DMS79 (cell line): Measurements from ENCODE around the gene MYH6.

Experiments used
- DNase-seq: peaks from one replicate; lab custom pipeline; 2025; lab: John Stamatoyannopoulos, UW

Gene MYH6

GRCh38 chr14:23376482-23377197 lies 31.4 kb downstream of the MYH6 start, which contains the start of gene CMTM5:
Gene CMTM5, plus strand, starts transcription at chr14:23377046. Its CDS starts 206 bp downstream, at chr14:23377252.
- DNase-seq: no peak

GRCh38 chr14:23375527-23376251 lies 32.4 kb downstream of the MYH6 start:
- no peak for DNase-seq

- DNase-seq: no peak
Observed at GRCh38 chr14:23373041-23373440, 35.0 kb downstream of the MYH6 start.

- DNase-seq: no peak
Observed at GRCh38 chr14:23372509-23372908, 35.6 kb downstream of the MYH6 start, which contains the start of gene IL25. Gene IL25, plus strand, starts transcription at chr14:23372809.

- no peak for DNase-seq
Observed at GRCh38 chr14:23371865-23372264, 36.2 kb downstream of the MYH6 start.

- DNase-seq: no peak
Observed at GRCh38 chr14:23370221-23370620, 37.9 kb downstream of the MYH6 start.

GRCh38 chr14:23366426-23366921 lies 41.6 kb downstream of the MYH6 start:
- DNase-seq: peak; percentile 78

GRCh38 chr14:23365732-23366425 lies 42.2 kb downstream of the MYH6 start:
- peak; percentile 89 for DNase-seq

- no peak for DNase-seq
Observed at GRCh38 chr14:23365036-23365731, 42.9 kb downstream of the MYH6 start, which contains the start of gene EFS. Gene EFS, minus strand, starts transcription at chr14:23365172. Its CDS starts 147 bp downstream, at chr14:23365025.

GRCh38 chr14:23364164-23365035 lies 43.7 kb downstream of the MYH6 start:
- peak; percentile 97 for DNase-seq

GRCh38 chr14:23362200-23362599 lies 45.9 kb downstream of the MYH6 start:
- DNase-seq: no peak

GRCh38 chr14:23361763-23362162 lies 46.3 kb downstream of the MYH6 start:
- no peak for DNase-seq

- DNase-seq: no peak
Observed at GRCh38 chr14:23361320-23361719, 46.8 kb downstream of the MYH6 start.

GRCh38 chr14:23360496-23360895 lies 47.6 kb downstream of the MYH6 start:
- no peak for DNase-seq

GRCh38 chr14:23359722-23360447 lies 48.2 kb downstream of the MYH6 start:
- DNase-seq: no peak

- no peak for DNase-seq
Observed at GRCh38 chr14:23359167-23359626, 48.9 kb downstream of the MYH6 start.

GRCh38 chr14:23358553-23359166 lies 49.4 kb downstream of the MYH6 start:
- DNase-seq: no peak

GRCh38 chr14:23358042-23358441 lies 50.0 kb downstream of the MYH6 start:
- DNase-seq: no peak

- no peak for DNase-seq
Observed at GRCh38 chr14:23357261-23357660, 50.8 kb downstream of the MYH6 start.

- no peak for DNase-seq
Observed at GRCh38 chr14:23356662-23357061, 51.4 kb downstream of the MYH6 start.
